AG10803 (cell line): ENCODE results near the gene C9orf50.
"Not testable (repeated sequence)": the region's sequence is repeated elsewhere in the genome, so short reads cannot be mapped to it uniquely, and the experiment has no call there.

Experiments used
- DNase-seq: peaks from one replicate; pipeline ENCODE4 v3.0.0; 2010; ENCODE audit warnings: low read depth
- H3K4me3 ChIP-seq: 2 replicates; pipeline ENCODE4 v1.5.1; 2011; ENCODE audit warnings: mild to moderate bottlenecking, low read length, control low read depth
- CTCF ChIP-seq: conservative IDR thresholded peaks from 2 replicates; pipeline ENCODE4 v1.5.1; 2011; ENCODE audit warnings: mild to moderate bottlenecking, low read length, control low read depth, inconsistent platforms

C9orf50 gene

GRCh38 chr9:129640871-129641749, 20.2 kb upstream of the C9orf50 start:
- TF ChIP-seq CTCF, result no peak
- no peak for DNase-seq
- peak overlapping the region; percentile 87 for H3K4me3 ChIP-seq

GRCh38 chr9:129640086-129640870, 19.4 kb upstream of the C9orf50 start:
- no peak for DNase-seq
- TF ChIP-seq CTCF, result no peak
- peak overlapping the region; percentile 87 for H3K4me3 ChIP-seq

DNA sequence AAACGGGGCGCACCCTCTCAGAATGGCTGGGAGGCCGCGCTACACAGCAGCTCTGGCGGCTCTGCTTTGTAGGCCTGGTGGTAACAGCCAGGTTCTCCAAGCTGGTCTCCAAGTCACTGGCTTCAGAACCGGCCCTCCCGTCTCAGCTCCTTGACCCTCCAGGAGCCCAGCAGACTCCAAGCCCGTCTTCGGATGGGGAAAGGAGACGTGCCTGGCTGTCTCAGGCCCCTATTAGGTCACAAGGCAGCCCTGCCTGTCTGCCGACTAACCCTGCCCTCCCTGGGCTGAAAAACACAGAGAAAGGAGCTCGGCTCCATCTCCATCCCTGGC, 18.8 kb upstream of the C9orf50 start:
- H3K4me3 ChIP-seq, result no peak overlapping the region
- no peak for DNase-seq
- no peak for TF ChIP-seq CTCF

DNA sequence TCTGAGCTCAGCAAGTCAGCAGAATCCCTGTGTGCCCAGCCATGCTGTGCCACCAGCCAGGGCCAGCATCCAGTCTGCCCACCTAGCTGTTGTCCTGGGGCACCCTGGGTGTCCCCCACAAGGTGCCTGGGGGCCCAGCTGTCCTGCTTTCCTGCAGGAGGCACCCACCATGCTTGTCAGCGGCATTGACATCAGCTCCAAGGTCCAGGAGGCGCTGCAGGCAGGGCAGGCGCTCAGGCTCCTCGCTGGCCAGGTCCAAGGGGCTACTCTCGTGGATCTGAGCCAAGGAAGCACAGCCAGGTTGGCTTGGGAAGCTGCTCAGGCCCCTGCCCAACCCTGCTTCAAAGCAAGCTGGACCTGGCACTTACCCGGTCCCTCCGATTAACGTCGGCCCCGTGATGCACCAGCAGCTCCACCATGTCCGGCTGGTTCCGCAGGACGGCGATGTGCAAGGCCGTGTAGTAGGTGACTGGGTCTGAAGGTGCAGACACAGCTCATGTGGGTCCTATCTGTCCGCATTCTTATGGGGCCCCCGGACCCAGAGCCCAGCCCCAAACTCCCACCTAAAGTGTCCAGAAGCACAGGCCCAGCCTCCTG, 18.2 kb upstream of the C9orf50 start:
- no peak for DNase-seq
- H3K4me3 ChIP-seq, result no peak overlapping the region
- no peak for TF ChIP-seq CTCF

GRCh38 chr9:129637673-129638439, 17.0 kb upstream of the C9orf50 start:
- TF ChIP-seq CTCF, result no peak
- DNase-seq, result no peak

DNA sequence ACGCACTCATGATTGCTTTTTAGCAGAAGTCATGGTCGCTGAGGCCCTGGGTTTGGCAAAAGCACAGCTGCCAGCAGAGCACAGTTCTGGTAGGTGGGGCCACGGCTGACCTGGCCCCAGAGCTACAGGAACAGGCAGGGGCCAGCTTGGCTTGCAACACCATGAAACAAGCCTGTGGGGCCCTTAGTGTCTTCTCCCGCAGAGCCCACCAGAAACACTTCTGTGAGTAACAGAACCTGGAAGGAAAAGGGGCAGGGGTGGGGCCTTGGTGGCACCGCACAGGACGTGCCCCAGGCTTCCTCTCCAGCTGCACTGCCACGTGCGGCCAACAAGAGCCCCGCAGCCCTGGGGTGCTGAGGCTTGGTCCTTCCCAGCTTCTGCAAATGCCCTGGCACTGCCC, 16.2 kb upstream of the C9orf50 start:
- no peak for DNase-seq
- H3K4me3 ChIP-seq, result no peak overlapping the region
- no peak for TF ChIP-seq CTCF

More at GRCh38 chr9:129637673-129638439, 17.0 kb upstream of the C9orf50 start:
- no peak overlapping the region for H3K4me3 ChIP-seq

- DNase-seq, result not testable (repeated sequence)
These were observed 15.4 kb upstream of the C9orf50 start for GRCh38 chr9:129636343-129636742.

More at GRCh38 chr9:129636343-129636742, 15.4 kb upstream of the C9orf50 start:
- H3K4me3 ChIP-seq, result not testable (repeated sequence)
